NCI-H1092 (cell line): ENCODE data around the gene NPW.

Experiments
- DNase-seq: peaks from one replicate; lab custom pipeline; 2025; lab: John Stamatoyannopoulos, UW

The NPW gene

GRCh38 chr16:1984347-1985225, 35.0 kb upstream of the NPW start:
- DNase-seq: no peak

GRCh38 chr16:1985466-1986150, 34.0 kb upstream of the NPW start:
- DNase-seq: no peak

DNA sequence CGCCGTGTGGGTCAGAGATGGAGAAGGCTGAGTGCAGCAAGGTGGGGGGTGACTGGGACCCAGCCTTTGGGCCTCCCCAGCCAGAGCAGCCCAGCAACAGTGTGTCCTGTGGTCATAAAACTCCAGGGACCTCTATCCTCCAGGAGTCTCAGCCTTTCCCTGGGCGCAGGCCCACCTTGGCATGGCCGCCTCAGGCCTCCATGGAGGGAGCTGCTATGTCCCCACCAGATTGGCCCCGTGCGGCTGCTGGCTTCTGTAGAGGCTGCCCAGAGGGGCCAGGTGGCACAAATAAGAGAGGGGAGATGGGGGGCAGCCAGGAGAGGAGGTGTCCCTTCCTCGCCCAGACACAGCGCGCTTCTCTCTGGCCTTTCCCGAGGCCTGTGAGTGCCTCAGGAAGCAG, 32.4 kb upstream of the NPW start:
- no peak for DNase-seq

- DNase-seq: no peak
Measured at GRCh38 chr16:1989209-1990100, 30.1 kb upstream of the NPW start, which contains the start of gene SYNGR3. Gene SYNGR3, plus strand, starts transcription at chr16:1989970. Its CDS starts 133 bp downstream, at chr16:1990103.

DNA sequence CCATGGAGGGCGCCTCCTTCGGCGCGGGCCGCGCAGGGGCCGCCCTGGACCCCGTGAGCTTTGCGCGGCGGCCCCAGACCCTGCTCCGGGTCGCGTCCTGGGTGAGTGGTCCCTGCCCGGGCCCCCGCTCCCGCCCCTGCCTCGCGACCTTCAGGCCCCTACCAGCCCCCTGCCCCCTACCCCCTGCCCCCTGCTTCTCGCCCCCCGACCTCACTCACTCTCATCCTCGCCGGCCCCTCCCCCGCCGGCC, 29.6 kb upstream of the NPW start:
- no peak for DNase-seq

DNA sequence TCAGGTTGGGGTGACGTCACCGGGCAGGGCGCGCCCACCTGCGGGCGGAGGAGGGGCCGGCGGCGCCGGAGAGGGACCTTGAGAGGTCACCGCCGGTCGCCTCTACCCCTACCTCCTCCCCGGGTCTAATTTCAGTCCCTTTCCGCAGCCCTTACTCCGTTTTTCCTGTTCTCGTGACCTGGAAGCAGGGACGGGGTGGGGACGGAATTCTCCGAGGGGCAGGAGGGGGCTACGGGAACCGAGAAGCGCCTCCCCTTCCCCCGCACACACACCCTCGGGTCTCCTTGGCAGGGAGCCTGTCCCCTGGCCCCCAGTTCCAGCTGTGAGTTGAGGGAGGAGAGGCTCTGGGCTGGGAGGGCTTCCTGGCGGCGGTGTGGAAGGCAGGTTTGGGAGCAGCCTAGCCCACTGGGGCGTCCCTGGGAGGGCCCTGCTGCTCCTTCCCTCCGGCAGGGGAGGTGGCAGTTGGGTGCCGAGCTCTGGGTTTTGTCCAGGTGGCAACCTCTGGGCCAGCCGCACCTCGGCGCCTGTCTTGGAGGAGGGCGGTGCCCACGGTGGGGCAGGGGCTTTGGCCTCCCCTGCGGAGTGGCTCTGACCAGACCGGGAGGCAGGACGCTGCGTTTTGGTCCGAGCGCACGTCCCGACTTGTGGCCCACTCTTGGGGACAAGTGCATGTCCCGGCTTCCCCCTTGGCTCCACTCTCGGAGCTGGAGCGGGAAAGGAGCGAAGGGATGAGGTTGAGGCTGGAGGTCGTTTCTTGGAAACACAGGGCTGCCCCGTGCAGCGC, 29.0 kb upstream of the NPW start:
- no peak for DNase-seq

DNA sequence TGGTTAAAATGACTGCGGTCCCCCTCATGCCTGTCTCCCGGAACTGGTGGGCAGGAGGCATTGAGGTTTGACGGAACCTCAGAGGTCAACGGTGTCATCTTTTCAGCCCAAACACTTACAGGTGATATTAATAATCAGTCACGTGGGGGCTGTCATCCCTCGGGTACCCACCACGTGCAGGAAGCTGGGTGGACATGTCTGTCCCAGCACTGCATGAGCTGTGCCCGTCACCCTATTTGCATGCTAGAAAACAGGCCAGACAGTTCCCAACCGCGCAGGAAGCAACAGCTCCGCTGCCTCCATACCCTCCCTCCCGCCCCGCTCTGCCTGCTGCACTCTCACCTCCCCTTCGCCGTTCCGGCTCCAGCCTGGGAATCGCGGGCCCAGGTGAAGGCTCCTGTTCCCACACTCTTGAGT, 28.4 kb upstream of the NPW start:
- no peak for DNase-seq

- no peak for DNase-seq
Measured at GRCh38 chr16:1991588-1991947, 28.0 kb upstream of the NPW start.

GRCh38 chr16:1991948-1992703, 27.5 kb upstream of the NPW start:
- DNase-seq: no peak

DNA sequence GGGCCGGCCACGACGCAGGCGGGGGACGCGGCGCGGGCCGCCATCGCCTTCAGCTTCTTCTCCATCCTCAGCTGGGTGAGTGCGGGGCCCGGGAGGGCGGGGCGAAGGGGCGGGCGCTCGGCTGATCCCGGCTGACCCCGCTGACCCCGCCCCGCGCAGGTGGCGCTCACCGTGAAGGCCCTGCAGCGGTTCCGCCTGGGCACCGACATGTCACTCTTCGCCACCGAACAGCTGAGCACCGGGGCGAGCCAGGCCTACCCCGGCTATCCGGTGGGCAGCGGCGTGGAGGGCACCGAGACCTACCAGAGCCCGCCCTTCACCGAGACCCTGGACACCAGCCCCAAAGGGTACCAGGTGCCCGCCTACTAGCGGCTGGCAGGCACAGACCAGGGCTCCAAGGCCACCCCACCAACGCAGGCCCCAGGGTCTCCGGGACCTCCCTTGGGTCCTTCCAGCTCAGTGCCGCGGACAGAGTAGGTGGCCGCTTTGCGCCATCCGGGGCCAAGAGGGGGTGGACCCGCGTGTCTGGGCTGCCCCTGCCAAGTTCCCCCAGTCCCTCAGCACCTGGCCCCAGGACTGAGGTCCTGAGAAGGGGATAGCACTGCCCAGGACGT, 26.8 kb upstream of the NPW start:
- DNase-seq: no peak

DNA sequence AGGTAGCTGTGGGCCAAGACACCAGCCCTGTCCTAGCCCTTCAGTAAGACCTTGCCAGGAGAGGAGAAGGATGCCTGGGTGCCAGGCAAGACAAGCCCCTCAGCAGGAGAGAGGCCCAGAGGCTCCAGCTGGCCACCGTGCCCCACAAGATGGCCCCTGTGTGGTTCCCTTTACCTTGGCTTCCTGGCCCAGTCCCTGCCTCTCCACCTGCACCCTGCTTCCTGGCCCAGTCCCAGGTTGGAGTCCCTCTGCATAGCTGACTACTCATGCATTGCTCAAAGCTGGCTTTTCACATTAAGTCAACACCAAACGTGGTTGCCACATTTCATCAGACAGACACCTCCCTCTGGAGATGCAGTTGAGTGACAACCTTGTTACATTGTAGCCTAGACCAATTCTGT, 25.9 kb upstream of the NPW start:
- no peak for DNase-seq

- DNase-seq: no peak
Measured at GRCh38 chr16:1997494-1998359, 21.9 kb upstream of the NPW start.

- DNase-seq: no peak
Measured at GRCh38 chr16:1998360-1998835, 21.2 kb upstream of the NPW start.

DNA sequence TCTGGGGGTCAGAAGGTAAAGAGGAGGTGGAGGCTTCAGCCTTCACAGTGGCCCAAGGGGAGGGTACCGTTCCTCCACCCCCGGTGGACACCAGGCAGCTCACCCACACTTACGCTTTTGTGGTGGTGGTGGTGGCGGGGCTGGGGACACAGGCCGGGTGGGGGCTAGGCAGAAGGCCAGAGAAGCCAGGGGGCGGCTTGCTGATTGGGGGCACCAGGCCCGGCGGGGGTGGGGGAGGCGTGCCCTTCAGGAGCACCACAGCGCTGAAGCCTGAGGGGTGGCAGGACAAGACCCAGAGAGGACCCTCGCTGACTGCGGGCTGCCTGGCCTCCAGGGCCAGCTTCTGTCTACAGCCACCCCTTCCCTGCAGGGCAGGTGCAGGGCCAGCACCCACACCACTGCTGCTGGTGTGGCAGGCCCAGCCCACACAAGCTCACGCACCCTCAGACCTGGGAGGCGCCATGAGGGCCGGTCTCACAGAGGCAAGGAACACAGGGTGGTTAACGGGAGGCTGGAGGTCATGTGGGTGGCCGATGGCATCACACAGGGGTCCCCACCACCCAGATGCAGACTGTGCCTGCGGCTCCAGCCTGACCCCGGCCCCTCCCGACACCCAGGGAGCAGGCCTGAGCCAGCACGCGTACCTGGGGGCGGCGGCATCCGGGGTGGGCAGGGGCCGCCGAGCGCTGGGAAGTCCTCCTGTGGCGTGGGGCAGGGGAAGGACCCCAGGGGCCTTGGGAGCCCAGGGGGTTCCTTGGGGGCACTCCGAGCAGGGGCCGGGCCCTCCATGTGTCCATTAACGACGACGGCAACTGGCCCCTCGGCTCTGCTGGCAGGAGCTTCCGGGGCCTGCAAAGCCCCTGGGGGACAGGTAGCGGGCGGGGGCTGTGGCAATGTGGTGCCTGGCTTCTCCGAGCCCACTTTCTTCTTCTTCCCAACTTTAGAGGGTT, 20.5 kb upstream of the NPW start:
- DNase-seq: no peak

DNA sequence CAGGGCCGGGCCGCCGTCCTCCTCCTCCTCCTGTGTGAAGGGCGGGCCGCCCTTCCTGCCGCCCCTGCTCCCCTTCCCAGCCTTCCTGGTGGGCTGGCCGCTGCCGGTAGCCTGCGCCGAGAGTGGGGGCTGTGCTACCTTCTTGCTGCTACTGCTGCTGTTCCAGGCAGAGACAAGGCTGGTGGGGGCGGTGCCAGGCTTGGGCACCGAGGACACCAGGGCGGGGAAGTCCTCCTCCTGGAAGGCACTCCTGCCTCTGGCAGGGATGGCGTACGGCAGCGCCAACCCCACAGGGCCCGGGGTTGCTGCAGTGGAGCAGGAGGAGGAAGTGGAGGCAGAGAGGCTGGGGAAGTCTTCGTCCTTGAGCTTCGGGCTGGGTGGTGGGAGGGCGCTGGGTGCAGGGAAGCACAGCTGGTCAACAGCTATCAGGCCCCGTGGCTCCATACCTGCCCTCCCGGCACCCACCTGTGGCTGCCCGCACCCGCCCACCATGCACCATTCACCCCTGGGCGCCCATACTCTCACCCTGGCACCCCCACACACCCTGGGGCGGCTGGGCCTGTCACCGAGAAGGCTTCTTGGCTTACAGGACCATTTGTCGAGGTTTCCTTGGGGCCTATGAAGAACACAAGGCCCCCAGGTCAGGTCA, 19.6 kb upstream of the NPW start:
- no peak for DNase-seq

DNA sequence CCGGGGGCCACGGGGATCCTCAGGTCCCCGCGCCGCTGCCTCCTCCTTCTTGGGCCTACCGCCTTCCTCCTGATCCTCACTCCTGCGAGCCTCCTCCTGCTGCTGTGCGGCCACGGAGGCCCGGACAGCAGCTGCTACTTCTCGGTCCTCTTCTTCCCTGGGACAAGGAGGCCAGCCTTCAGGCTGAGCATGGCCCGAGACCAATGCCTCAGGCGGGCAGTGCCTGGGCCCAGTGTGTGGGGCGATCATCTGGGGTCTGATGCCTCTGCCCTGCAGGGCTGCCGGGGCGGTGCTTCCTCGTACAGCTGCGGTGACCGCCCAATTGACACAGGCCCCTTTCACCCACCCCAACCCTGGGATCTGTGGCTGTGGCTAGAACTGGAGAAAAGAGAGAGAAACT, 18.6 kb upstream of the NPW start:
- no peak for DNase-seq

- DNase-seq: no peak
Measured at GRCh38 chr16:2001456-2002355, 17.9 kb upstream of the NPW start.
